H9 (cell line): Measurements from ENCODE around the gene FKRP. TPM values are rescaled to one million over a fixed set of nuclear protein-coding genes. Genes with fewer than 3 reads are reported as not detected.

Source experiments
- DNase-seq: peaks from one replicate; pipeline ENCODE4 v3.0.0-alpha.2; 2017
- H2AFZ ChIP-seq: one replicate; pipeline ENCODE4 v1.6.1; 2013; ENCODE audit warnings: mild to moderate bottlenecking, low read length, control low read depth, moderate library complexity
- H2AK5ac ChIP-seq: 2 replicates; pipeline ENCODE4 v1.6.1; 2013; ENCODE audit warnings: low read length, control low read depth, mixed read lengths; ENCODE audit not compliant: insufficient read length
- H2BK120ac ChIP-seq: one replicate; pipeline ENCODE4 v1.6.1; 2013; ENCODE audit warnings: low read depth, mild to moderate bottlenecking, low read length, control low read depth, inconsistent platforms; ENCODE audit not compliant: poor library complexity, severe bottlenecking
- H2BK12ac ChIP-seq: 2 replicates; pipeline ENCODE4 v1.6.1; 2013; ENCODE audit warnings: low read length, control low read depth, mixed read lengths, low read depth; ENCODE audit not compliant: insufficient read length
- H2BK15ac ChIP-seq: 2 replicates; pipeline ENCODE4 v1.6.1; 2013; ENCODE audit warnings: low read depth, low read length, control low read depth
- H2BK20ac ChIP-seq: one replicate; pipeline ENCODE4 v1.6.1; 2013; ENCODE audit warnings: low read depth, mild to moderate bottlenecking, low read length, control low read depth, inconsistent platforms; ENCODE audit not compliant: poor library complexity, severe bottlenecking
- H2BK5ac ChIP-seq: 2 replicates; pipeline ENCODE4 v1.6.1; 2013; ENCODE audit warnings: low read length, control low read depth, mixed read lengths; ENCODE audit not compliant: insufficient read length
- H3K14ac ChIP-seq: 2 replicates; pipeline ENCODE4 v1.6.1; 2013; ENCODE audit warnings: low read length, control low read depth; ENCODE audit not compliant: insufficient read depth
- H3K18ac ChIP-seq: 2 replicates; pipeline ENCODE4 v1.6.1; 2013; ENCODE audit warnings: low read depth, mild to moderate bottlenecking, mixed read lengths, low read length, control low read depth; ENCODE audit not compliant: insufficient read length
- H3K23ac ChIP-seq: 2 replicates; pipeline ENCODE4 v1.6.1; 2013; ENCODE audit warnings: low read length, control low read depth, mixed read lengths, low read depth; ENCODE audit not compliant: insufficient read length
- H3K23me2 ChIP-seq: 2 replicates; pipeline ENCODE4 v1.6.1; 2013; ENCODE audit warnings: low read depth, mild to moderate bottlenecking, mixed read lengths, low read length, control low read depth; ENCODE audit not compliant: insufficient read length, poor library complexity, severe bottlenecking
- H3K27ac ChIP-seq: 2 replicates; pipeline ENCODE4 v1.5.1; 2013; ENCODE audit warnings: low read length, control low read depth, mixed read lengths, low read depth; ENCODE audit not compliant: insufficient read length
- H3K27me3 ChIP-seq: 2 replicates; pipeline ENCODE4 v1.6.1; 2013; ENCODE audit warnings: low read length, control low read depth, inconsistent platforms; ENCODE audit not compliant: insufficient read depth
- H3K4ac ChIP-seq: 2 replicates; pipeline ENCODE4 v1.6.1; 2013; ENCODE audit warnings: low read depth, mild to moderate bottlenecking, control low read depth, inconsistent platforms, low read length, moderate library complexity
- H3K4me1 ChIP-seq: 2 replicates; pipeline ENCODE4 v1.6.1; 2013; ENCODE audit warnings: low read length, control low read depth, inconsistent platforms; ENCODE audit not compliant: insufficient read depth
- H3K4me2 ChIP-seq: 2 replicates; pipeline ENCODE4 v1.6.1; 2013; ENCODE audit warnings: low read length, control low read depth, mixed read lengths; ENCODE audit not compliant: insufficient read length, insufficient read depth
- H3K56ac ChIP-seq: 2 replicates; pipeline ENCODE4 v1.6.1; 2013; ENCODE audit warnings: low read depth, mild to moderate bottlenecking, mixed read lengths, low read length, control low read depth; ENCODE audit not compliant: insufficient read length
- H3K79me1 ChIP-seq: 2 replicates; pipeline ENCODE4 v1.6.1; 2013; ENCODE audit warnings: low read depth, mild to moderate bottlenecking, moderate library complexity, low read length, control low read depth, inconsistent platforms; ENCODE audit not compliant: insufficient read depth, poor library complexity, severe bottlenecking
- H3K79me2 ChIP-seq: 2 replicates; pipeline ENCODE4 v1.6.1; 2013; ENCODE audit warnings: low read length, control low read depth, inconsistent platforms; ENCODE audit not compliant: insufficient read depth
- H3K9ac ChIP-seq: 2 replicates; pipeline ENCODE4 v1.6.1; 2013; ENCODE audit warnings: low read length, control low read depth, mixed read lengths; ENCODE audit not compliant: insufficient read length; ENCODE audit errors: extremely low read depth
- H3K9me3 ChIP-seq: one replicate; pipeline ENCODE4 v1.6.1; 2013; ENCODE audit warnings: low read depth, low read length, inconsistent platforms; ENCODE audit not compliant: control insufficient read depth
- H3T11ph ChIP-seq: one replicate; pipeline ENCODE4 v1.6.1; 2013; ENCODE audit warnings: mild to moderate bottlenecking, low read length, control low read depth, inconsistent platforms
- H4K20me1 ChIP-seq: one replicate; pipeline ENCODE4 v1.6.1; 2013; ENCODE audit not compliant: control insufficient read depth, insufficient read length, insufficient read depth
- H4K5ac ChIP-seq: 2 replicates; pipeline ENCODE4 v1.6.1; 2013; ENCODE audit warnings: low read depth, mild to moderate bottlenecking, mixed read lengths, low read length, control low read depth; ENCODE audit not compliant: insufficient read length
- H4K8ac ChIP-seq: replicated peaks from 2 replicates; pipeline ENCODE4 v1.6.1; 2013; ENCODE audit warnings: low read length, control low read depth, mixed read lengths, low read depth; ENCODE audit not compliant: insufficient read length
- H4K91ac ChIP-seq: 2 replicates; pipeline ENCODE4 v1.6.1; 2013; ENCODE audit warnings: low read depth, mild to moderate bottlenecking, moderate library complexity, mixed read lengths, low read length, control low read depth; ENCODE audit not compliant: insufficient read length
- H3K27ac Mint-ChIP-seq, 3 experiments: 2 replicates in 2 of 3; 3 replicates in 1 of 3; pipeline ENCODE4 v1.8.0; 2020 to 2021; ENCODE audit warnings: mixed read lengths in 3 of 3, mild to moderate bottlenecking in 1 of 3, moderate library complexity in 1 of 3
- H3K27me3 Mint-ChIP-seq: 2 replicates; pipeline ENCODE4 v1.8.0; 2021; ENCODE audit warnings: low read depth, mild to moderate bottlenecking, moderate library complexity, mixed read lengths
- H3K36me3 Mint-ChIP-seq, 3 experiments: 2 replicates in 2 of 3; 3 replicates in 1 of 3; pipeline ENCODE4 v1.8.0; 2020 to 2021; ENCODE audit warnings: low read depth in 3 of 3, mixed read lengths in 3 of 3; ENCODE audit not compliant: insufficient read depth in 1 of 3
- H3K4me1 Mint-ChIP-seq, 2 experiments: 2 replicates each; pipeline ENCODE4 v1.8.0; 2020; ENCODE audit warnings: mixed read lengths in 2 of 2
- H3K4me3 Mint-ChIP-seq, 2 experiments: 2 replicates in 1 of 2; 3 replicates in 1 of 2; pipeline ENCODE4 v1.8.0; 2020 to 2021; ENCODE audit warnings: mild to moderate bottlenecking in 2 of 2, mixed read lengths in 2 of 2, moderate library complexity in 1 of 2
- H3K9me3 Mint-ChIP-seq, 2 experiments: 2 replicates in 1 of 2; 3 replicates in 1 of 2; pipeline ENCODE4 v1.8.0; 2020; ENCODE audit warnings: mild to moderate bottlenecking in 2 of 2, mixed read lengths in 2 of 2, moderate library complexity in 1 of 2
- CTCF ChIP-seq: fragments of 200-600 bp; sonication (generic); conservative IDR thresholded peaks from 3 replicates; pipeline ENCODE4 v1.8.0; 2021; ENCODE audit warnings: antibody characterized with exemption, mild to moderate bottlenecking
- WGBS: extraction: QIAGEN DNeasy Blood & Tissue Kit; methylation state at CpG from one replicate; pipeline ENCODE4 v1.1.7; 2013; ENCODE audit warnings: missing lambda C conversion rate, low lambda C conversion rate, mixed read lengths; ENCODE audit not compliant: insufficient read length; ENCODE audit errors: extremely low coverage; 5-methylcytosine and 5-hydroxymethylcytosine counted together
- total RNA-seq: library from RNA; stranded (reverse); gene quantifications from 2 replicates; pipeline ENCODE4 v1.2.1, GENCODE V29; 2021

The FKRP gene
- total RNA-seq, 1 experiment from 2014 or later = 42.2 TPM

GRCh38 chr19:46736531-46737297, 9.1 kb upstream of the FKRP start:
- no CpG with 5 or more reads among the region's 22 CpGs for WGBS
- Histone ChIP-seq H3T11ph (no peak overlapping the region), H2BK120ac (no peak overlapping the region), H3K79me1 (no peaks in the 10 kb centered on the region), H3K9me3 (no peaks in the 10 kb centered on the region), H3K27ac (no peak overlapping the region), H3K9ac (no peak overlapping the region), H3K23ac (no peak overlapping the region), H3K18ac (no peak overlapping the region), H2BK5ac (no peak overlapping the region), H3K79me2 (peaks cover 18% of the 10 kb centered on the region; the same call in 1 of the 2 replicates), H2BK15ac (no peak overlapping the region), H3K4me2 (no peak overlapping the region), H3K14ac (no peak overlapping the region), H3K4me1 (no peaks in the 10 kb centered on the region), H2BK12ac (no peak overlapping the region), H2AK5ac (no peak overlapping the region), H4K8ac (no peak overlapping the region), H4K91ac (no peak overlapping the region), H3K4ac (no peak overlapping the region), H4K20me1 (peaks cover 4% of the 10 kb centered on the region), H3K23me2 (no peaks in the 10 kb centered on the region), H3K56ac (no peak overlapping the region), H4K5ac (no peak overlapping the region), H3K27me3 (no peaks in the 10 kb centered on the region), H2BK20ac (no peak overlapping the region), H2AFZ (no peak overlapping the region)
- no peak for TF ChIP-seq CTCF
- H3K27me3 Mint-ChIP-seq = no peaks in the 10 kb centered on the region; the same call in 1 of the 2 replicates
- H3K36me3 Mint-ChIP-seq = peaks cover 38 to 81% (median 71%) of the 10 kb centered on the region in 3 experiments; a peak in 6 of 7 replicates
- H3K4me1 Mint-ChIP-seq = peaks cover 14 to 15% of the 10 kb centered on the region in 2 experiments
- no peak overlapping the region for H3K27ac Mint-ChIP-seq
- no peak for DNase-seq
- no peak overlapping the region for H3K4me3 Mint-ChIP-seq
- no peaks in the 10 kb centered on the region for H3K9me3 Mint-ChIP-seq
